Stimulated activated CD4-positive, alpha-beta T cell treated with anti-CD3 and anti-CD28 coated beads, Interleukin-12 subunit alpha, Interleukin-12 subunit beta, amount 100 ng/mL, for 4 hours (primary cell): ENCODE results near the gene FBXL7.

Source experiments
- DNase-seq: peaks from one replicate; pipeline ENCODE4 v3.0.0-alpha.2; 2020

FBXL7 gene

GRCh38 chr5:15682566-15682965 lies 182.6 kb downstream of the FBXL7 start:
- no peak for DNase-seq

GRCh38 chr5:15683332-15683731 lies 183.4 kb downstream of the FBXL7 start:
- no peak for DNase-seq

GRCh38 chr5:15687401-15687800 lies 187.4 kb downstream of the FBXL7 start:
- no peak for DNase-seq

GRCh38 chr5:15689836-15690235 lies 189.9 kb downstream of the FBXL7 start:
- no peak for DNase-seq

GRCh38 chr5:15690611-15691010 lies 190.6 kb downstream of the FBXL7 start:
- DNase-seq = no peak

GRCh38 chr5:15691521-15691920 lies 191.5 kb downstream of the FBXL7 start:
- no peak for DNase-seq

- DNase-seq = no peak
Measured at GRCh38 chr5:15692706-15693381, 192.9 kb downstream of the FBXL7 start.

- no peak for DNase-seq
Measured at GRCh38 chr5:15693382-15693728, 193.4 kb downstream of the FBXL7 start.

GRCh38 chr5:15693933-15694332 lies 194.0 kb downstream of the FBXL7 start:
- DNase-seq = no peak

GRCh38 chr5:15694696-15695214 lies 194.8 kb downstream of the FBXL7 start:
- DNase-seq = no peak

GRCh38 chr5:15695215-15695731 lies 195.3 kb downstream of the FBXL7 start:
- DNase-seq = no peak

GRCh38 chr5:15700373-15700772 lies 200.4 kb downstream of the FBXL7 start:
- DNase-seq = no peak

- DNase-seq = no peak
Measured at GRCh38 chr5:15702102-15702501, 202.1 kb downstream of the FBXL7 start.

- DNase-seq = no peak
Measured at GRCh38 chr5:15703901-15704300, 203.9 kb downstream of the FBXL7 start.

GRCh38 chr5:15704397-15704947 lies 204.5 kb downstream of the FBXL7 start:
- DNase-seq = no peak

- no peak for DNase-seq
Measured at GRCh38 chr5:15707631-15708030, 207.7 kb downstream of the FBXL7 start.

- no peak for DNase-seq
Measured at GRCh38 chr5:15711892-15712291, 211.9 kb downstream of the FBXL7 start.

- DNase-seq = no peak
Measured at GRCh38 chr5:15715535-15715934, 215.6 kb downstream of the FBXL7 start.

- no peak for DNase-seq
Measured at GRCh38 chr5:15715967-15716366, 216.0 kb downstream of the FBXL7 start.

- no peak for DNase-seq
Measured at GRCh38 chr5:15717001-15717400, 217.0 kb downstream of the FBXL7 start.

- DNase-seq = no peak
Measured at GRCh38 chr5:15718421-15719179, 218.6 kb downstream of the FBXL7 start.

GRCh38 chr5:15719784-15720183 lies 219.8 kb downstream of the FBXL7 start:
- DNase-seq = no peak

GRCh38 chr5:15720515-15720914 lies 220.5 kb downstream of the FBXL7 start:
- DNase-seq = no peak

- no peak for DNase-seq
Measured at GRCh38 chr5:15722305-15722704, 222.3 kb downstream of the FBXL7 start.
